ENCODE data around the gene WDR41.
A peak's percentile ranks its signal among the peaks of the same experiment; 100 is the strongest.
"Not testable (repeated sequence)": the region's sequence is repeated elsewhere in the genome, so short reads cannot be mapped to it uniquely, and the experiment has no call there.

The WDR41 gene, protein sequence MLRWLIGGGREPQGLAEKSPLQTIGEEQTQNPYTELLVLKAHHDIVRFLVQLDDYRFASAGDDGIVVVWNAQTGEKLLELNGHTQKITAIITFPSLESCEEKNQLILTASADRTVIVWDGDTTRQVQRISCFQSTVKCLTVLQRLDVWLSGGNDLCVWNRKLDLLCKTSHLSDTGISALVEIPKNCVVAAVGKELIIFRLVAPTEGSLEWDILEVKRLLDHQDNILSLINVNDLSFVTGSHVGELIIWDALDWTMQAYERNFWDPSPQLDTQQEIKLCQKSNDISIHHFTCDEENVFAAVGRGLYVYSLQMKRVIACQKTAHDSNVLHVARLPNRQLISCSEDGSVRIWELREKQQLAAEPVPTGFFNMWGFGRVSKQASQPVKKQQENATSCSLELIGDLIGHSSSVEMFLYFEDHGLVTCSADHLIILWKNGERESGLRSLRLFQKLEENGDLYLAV

DNA sequence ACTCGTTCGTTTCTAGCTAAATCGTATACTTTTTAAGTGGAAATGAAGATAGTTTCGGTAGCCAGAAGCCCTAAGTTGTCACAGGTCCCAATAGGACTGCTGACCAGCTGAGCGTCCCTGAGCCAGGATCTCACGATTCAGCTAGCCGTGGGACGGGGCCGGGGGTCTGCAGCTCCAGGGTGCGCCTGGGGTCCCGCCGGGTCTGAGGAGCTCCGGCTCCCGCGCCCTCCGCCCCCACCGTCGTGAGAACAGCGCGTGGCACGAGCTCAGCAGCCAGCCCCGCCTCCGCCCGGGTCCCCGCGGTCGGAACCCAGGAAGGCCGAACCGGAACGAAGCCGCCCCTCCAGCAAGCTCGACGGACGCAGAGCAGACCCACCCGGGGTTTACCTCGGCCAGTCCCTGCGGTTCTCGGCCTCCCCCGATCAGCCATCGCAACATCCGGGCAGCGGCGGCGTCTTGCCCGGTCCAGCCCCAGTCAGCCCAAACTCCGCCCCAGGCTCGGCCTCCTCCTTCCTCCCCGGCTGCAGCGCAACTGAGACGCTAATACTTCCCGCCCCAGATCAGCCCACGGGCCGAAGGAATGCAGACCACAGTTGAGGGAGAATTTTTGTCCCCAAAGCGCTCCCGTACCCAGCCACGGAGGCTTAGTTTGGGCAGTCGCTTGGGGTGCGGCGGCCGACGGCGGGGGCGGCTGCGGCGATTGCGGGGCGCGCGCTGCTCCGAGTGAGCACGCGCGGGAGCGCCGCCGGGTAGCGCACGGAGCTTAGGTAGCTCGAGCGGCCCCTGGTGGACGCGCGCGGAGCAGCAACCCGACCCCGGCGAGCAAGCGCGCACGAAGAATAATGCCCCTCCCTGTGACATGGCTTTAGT, at the start of gene WDR41:
Gene WDR41, minus strand, starts transcription at position 534 of the 870 bp plus-strand sequence. Its CDS starts 96 bp downstream, at position 438.
- peak; percentile 90 for DNase-seq

- DNase-seq = no peak
Measured at GRCh38 chr5:77531297-77531696, 39.2 kb upstream of the WDR41 start.

DNA sequence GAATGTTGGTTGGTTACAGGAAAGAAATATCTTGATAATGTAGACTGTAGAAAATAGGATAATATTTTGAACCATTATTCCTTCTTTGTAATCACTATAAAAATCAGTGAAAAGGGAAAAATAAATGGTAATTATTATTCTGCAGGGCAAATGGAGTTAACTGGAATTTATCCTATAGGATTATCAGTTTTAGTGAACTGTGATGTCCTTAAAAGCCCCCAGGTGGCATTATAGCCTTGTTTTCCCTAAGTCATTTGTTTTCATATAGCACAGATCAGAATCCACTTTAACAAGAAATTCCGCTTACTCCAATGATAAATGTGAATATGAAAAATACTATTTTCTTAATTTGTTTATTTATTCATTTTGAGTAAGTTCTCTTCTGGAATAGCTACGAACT, 26.2 kb upstream of the WDR41 start:
- no peak for DNase-seq

DNA sequence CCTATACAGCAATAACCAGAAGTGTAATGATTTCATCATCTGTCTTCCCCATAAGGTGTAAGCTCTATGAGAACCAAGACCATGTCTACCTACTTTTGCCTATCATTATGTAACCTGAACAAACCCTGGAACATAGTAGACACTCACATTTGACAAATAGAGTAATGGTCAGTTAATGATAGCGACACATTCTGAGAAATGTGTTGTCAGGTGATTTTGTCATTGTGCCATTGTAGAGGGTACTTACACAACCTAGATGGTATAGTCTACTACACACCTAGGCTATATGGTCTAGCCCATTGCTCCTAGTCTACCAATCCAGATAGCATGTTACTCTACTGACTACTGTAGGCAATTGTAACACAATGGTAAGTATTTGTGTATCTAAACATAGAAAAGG, 22.3 kb upstream of the WDR41 start:
- DNase-seq = no peak

DNA sequence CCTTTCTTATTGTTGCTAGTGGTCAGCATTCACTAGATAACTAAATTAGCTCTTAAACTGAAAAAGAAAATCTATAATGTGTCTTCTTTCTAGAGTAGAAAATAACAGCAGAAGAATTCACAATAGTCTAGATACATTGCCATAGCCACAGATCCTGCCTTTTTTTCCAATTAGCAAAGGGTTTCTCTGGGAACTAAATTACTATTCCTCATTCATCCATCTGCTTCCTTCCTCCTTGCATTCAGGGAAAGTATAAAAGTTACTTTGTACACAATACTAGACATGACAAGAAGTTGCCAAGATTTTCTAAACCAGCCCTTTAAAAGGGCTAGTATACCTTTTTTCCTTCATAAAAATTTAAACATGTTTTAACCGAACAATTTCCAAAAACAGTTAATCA, 21.2 kb upstream of the WDR41 start:
- no peak for DNase-seq

- DNase-seq = not testable (repeated sequence)
Measured at GRCh38 chr5:77501132-77501531, 9.0 kb upstream of the WDR41 start.

DNA sequence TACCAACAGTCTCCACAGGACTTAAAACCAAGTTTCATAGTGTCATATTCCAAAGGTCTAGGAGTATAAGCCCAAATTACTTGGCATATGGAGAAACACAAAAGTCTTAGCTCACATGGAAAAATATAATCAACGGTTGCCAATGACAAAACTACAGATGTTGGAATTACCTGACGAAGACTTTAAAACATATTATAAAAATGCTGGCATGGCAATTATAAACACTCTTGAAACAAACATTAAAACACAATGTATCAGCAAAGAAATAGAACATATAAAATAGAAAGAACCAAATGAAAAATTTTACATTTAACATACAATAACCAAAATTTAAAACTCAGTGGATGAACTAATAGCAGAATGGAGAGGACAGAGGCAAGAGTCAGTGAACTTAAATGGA, 7.9 kb upstream of the WDR41 start:
- DNase-seq = no peak

GRCh38 chr5:77499441-77499840, 7.3 kb upstream of the WDR41 start:
- no peak for DNase-seq

- no peak for DNase-seq
Measured at GRCh38 chr5:77498952-77499351, 6.8 kb upstream of the WDR41 start.

DNA sequence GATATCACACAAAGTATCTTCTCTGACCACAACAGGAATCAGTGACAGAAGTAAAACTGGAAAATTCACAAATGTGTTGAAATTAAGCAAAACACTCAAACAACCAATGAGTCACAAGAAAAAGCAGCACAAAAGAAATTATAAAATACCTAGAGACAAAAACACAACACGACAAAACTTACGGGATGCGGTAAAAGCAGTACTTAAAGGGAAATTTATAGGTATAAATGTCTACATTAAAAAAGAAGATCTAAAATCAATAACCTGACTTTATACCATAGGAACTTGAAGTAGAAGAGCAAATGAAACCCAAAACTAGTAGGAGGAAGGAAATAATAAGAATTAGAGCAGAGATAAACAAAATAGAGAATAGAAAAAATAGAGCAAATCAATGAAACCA, 2.8 kb upstream of the WDR41 start:
- DNase-seq = no peak

DNA sequence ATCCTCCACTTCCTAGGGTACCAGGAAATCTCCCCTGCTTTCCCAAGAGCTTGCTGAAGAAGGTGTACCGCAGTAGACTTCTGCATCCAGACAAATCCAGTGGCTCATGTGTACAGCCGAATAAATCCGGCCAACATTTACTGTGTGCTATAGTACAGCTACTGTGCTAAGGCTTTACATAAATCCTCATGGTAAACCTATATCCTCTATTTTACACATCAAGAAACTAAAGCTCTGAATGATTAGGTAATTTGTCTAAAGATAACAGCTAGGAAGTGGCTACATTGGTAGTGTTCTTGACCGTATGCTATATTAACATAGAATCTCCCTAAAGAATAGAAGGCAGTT, 511 bp upstream of the WDR41 start:
- DNase-seq = no peak

DNA sequence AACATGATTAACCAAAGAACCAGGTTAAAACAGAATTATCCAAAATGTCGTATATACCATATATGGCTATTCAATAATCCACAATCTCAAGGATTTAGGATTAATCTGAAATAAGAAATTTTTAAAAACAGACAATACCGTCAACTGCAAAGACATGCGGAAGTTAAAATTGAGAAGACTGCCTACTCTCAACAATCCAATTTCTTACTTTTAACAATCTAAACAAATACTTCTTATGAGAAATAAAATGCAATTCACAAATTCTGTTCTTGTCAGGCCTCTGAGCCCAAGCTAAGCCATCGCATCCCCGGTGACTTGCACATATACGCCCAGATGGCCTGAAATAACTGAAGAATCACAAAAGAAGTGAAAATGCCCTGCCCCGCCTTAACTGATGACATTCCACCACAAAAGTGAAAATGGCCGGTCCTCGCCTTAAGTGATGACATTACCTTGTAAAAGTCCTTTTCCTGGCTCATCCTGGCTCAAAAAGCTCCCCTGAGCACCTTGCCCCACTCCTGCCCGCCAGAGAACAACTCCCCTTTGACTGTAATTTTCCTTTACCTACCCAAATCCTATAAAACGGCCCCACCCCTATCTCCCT, 1.3 kb downstream of the WDR41 start:
- DNase-seq = not testable (repeated sequence)

DNA sequence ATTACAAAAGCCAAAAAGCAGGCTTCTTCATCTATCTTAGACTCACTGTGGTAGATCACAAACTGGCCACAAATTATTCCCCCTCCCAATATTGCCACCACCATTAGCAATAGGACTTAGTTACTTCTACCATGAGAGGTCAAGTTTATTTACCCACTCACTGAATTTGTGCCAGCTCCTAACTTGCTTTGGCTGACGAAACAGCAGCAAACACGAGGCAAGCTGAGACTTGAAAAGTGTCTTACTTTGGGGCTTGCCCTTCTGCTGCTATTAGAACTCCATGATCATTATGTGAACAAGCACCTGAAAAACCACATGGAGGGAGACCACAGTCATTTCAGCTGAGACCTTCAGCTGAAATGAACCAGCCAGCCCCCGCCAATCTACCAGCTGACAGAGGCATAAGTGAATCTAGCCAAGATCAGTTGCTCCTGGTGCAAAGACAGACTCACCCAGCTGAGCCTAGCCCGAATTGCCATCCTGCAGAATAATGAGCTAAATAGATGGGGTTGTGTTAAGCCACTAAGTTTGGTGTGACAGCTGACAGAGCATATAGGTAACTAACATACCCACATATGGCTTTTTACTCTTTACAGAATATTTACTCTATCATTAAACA, 5.7 kb downstream of the WDR41 start:
- no peak for DNase-seq

- no peak for DNase-seq
Measured at GRCh38 chr5:77483682-77484081, 8.4 kb downstream of the WDR41 start.

DNA sequence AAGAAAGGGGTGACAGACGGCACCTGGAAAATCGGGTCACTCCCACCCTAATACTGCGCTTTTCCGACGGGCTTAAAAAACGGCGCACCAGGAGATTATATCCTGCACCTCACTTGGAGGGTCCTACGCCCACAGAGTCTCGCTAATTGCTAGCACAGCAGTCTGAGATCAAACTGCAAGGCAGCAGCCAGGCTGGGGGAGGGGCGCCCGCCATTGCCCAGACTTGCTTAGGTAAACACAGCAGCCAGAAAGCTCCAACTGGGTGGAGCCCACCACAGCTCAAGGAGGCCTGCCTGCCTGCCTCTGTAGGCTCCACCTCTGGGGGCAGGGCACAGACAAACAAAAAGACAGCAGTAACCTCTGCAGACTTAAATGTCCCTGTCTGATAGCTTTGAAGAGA, 17.1 kb downstream of the WDR41 start:
- not testable (repeated sequence) for DNase-seq

DNA sequence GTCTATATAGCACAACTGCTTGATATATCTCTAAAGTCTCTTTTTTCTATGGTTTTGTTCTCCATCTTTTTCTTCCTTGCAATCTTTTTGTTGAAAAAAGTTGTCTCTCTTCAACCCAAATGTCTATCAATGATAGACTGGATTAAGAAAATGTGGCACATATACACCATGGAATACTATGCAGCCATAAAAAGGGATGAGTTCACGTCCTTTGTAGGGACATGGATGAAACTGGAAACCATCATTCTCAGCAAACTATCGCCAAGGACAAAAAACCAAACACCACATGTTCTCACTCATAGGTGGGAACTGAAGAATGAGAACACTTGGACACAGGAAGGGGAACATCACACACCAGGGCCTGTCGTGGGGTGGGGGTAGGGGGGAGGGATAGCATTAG, 23.2 kb downstream of the WDR41 start:
- not testable (repeated sequence) for DNase-seq

- no peak for DNase-seq
Measured at GRCh38 chr5:77463905-77464304, 28.2 kb downstream of the WDR41 start.

GRCh38 chr5:77461287-77461686, 30.8 kb downstream of the WDR41 start:
- DNase-seq = no peak

DNA sequence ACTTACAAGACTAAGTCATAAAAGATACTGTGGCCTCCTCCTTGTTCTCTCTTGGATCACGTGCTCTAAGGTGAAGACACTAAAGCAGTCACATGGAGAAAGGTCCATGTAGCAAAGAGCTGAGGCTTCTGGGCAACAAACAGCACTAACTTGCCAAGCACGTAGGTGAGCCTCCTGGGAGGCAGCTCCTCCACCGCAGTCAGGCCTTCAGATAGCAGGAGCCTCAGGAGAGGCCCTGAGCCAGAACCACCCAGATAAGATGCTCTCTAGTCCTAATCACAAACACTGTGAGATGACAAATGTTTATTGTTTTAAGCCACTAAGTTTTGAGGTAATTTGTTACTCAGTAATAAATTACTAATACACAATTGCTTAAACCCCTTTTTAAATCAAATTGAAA, 38.0 kb downstream of the WDR41 start:
- DNase-seq = no peak

DNA sequence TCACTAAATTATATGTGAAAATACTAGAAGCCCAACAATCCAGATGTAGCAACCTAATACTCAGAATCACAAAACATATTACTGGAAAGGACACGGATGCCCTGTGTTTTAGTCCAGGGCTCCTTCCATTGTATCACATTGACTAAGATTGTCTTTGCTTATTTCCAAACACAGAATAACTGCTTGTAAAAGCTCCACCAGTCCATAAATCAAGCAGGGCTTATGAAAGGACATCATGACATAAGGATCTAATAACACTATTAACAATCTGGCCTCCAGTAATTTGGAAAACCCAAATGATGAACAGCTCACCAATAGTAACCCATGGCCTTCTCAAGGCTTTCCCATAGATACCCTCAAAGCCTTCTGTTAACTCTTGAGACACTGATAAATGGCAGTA, 39.8 kb downstream of the WDR41 start:
- DNase-seq = no peak

DNA sequence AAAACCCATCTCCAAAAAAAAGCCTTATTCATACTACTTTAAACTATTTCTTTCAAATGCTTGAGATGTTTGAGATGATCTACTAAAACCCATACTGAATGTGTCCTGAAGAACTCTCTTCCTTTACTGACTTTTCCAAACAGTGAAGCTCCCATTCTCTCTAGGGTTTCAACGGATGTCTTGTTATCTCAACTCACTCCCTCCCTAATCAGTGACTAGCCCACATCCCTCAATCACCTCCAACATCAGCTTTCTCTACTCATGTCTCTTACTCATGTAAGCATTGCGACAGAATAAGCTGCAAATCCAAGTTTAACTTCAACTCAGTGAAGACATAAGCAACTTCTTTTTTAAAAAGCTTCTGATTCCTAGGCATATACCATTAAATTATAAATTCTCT, 42.1 kb downstream of the WDR41 start:
- no peak for DNase-seq

GRCh38 chr5:77449277-77449676, 42.8 kb downstream of the WDR41 start:
- no peak for DNase-seq

DNA sequence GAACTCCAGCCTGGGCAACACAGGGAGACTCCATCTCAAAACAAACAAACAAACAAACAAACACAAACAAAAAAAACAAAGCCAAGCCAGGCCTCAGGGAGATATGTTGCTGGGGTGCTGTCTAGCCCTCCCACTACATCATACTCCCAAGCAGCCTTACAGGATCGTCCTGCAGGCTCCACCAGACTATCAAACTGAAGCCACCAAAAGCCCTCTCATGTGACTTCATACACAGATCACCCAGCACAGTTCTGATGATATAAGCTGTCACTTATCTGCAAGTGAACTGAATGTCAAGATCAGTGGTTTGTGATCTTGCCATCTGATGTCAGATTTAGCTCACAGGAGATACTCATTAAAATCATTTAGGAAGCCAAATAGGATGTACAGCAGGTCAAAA, 43.3 kb downstream of the WDR41 start:
- no peak for DNase-seq

Data from kidney glomerular epithelial cell (primary cell).